Breast epithelium (tissue), 4 donors: ENCODE measurements around the gene SH3BP4. TPM values are rescaled to one million over a fixed set of nuclear protein-coding genes. Genes with fewer than 3 reads are reported as not detected.
A peak's percentile ranks its signal among the peaks of the same experiment; 100 is the strongest.

ENCODE experiments used
- DNase-seq, 2 donors: peaks; one replicate each; pipeline ENCODE4 v3.0.0-alpha.2; 2019; ENCODE audit warnings: low spot score in 2 of 2
- H3K27ac ChIP-seq, 2 donors: fragments of 200-600 bp; sonication (generic) in 1 of 2; one replicate each; pipeline ENCODE4 v1.5.1; 2016 to 2019; ENCODE audit warnings: mild to moderate bottlenecking in 1 of 2
- H3K27me3 ChIP-seq, 2 donors: fragments of 200-600 bp; sonication (generic) in 1 of 2; one replicate each; pipeline versions ENCODE4 v1.5.1 to v1.6.0; 2017 to 2019; ENCODE audit warnings: control low read depth in 1 of 2, mild to moderate bottlenecking in 1 of 2
- H3K36me3 ChIP-seq: fragments of 200-600 bp; one replicate; pipeline ENCODE4 v1.5.1; 2019
- H3K4me1 ChIP-seq, 2 donors: fragments of 200-600 bp; sonication (generic); one replicate each; pipeline ENCODE4 v1.5.1; 2016 to 2019; ENCODE audit warnings: control low read depth in 1 of 2
- H3K4me3 ChIP-seq, 3 donors: fragments of 200-600 bp; sonication (generic); 1 replicate in 2 of 3; 2 replicates in 1 of 3; pipeline ENCODE4 v1.5.1; 2016 to 2019; ENCODE audit warnings: mild to moderate bottlenecking in 3 of 3, moderate library complexity in 2 of 3
- H3K9me3 ChIP-seq, 2 donors: fragments of 200-600 bp; sonication (generic) in 1 of 2; one replicate each; pipeline ENCODE4 v1.5.1; 2016 to 2019; ENCODE audit warnings: control low read depth in 1 of 2
- CTCF ChIP-seq, 3 donors: fragments of 450-650 bp; IDR thresholded peaks; one replicate each; pipeline ENCODE4 v1.5.1; 2016 to 2017; ENCODE audit warnings: antibody characterized with exemption in 3 of 3, mild to moderate bottlenecking in 3 of 3, moderate library complexity in 3 of 3
- POLR2A ChIP-seq: fragments of 450-650 bp; IDR thresholded peaks from one replicate; pipeline ENCODE4 v1.6.1; 2016; ENCODE audit warnings: antibody characterized with exemption, mild to moderate bottlenecking, moderate library complexity
- POLR2AphosphoS5 ChIP-seq, 3 donors: sonication (generic); formaldehyde crosslinking; IDR thresholded peaks; one replicate each; pipeline ENCODE4 v1.6.1; 2017; ENCODE audit warnings: antibody characterized with exemption in 3 of 3
- intact Hi-C: fragments of 100-400 bp; cut with DNase I; formaldehyde crosslinking; loops from one replicate; pipeline ENCODE4 v1.15.1; 2023; ENCODE audit warnings: low total_unique reads
- total RNA-seq, 3 donors: library from RNA; depleted of rRNA; stranded (reverse); fragments of >200 nt; gene quantifications; one replicate each; pipeline ENCODE4 v1.1.0, GENCODE V29; 2016

SH3BP4 gene
- total RNA-seq, 3 donors from 2014 or later = 28.5 to 73.6 (median 44.2) TPM

GRCh38 chr2:235051436-235052260 is 99.8 kb downstream of the SH3BP4 start:
- intact Hi-C loops = no loop called here
- no peak overlapping the region for H3K4me3 ChIP-seq
- TF ChIP-seq CTCF (IDR thresholded peaks at IDR 0.05) (no peak), POLR2AphosphoS5 (IDR thresholded peaks at IDR 0.05) (no peak), POLR2A (no peak)
- no peaks in the 10 kb centered on the region for H3K9me3 ChIP-seq
- DNase-seq = peak in 1 of 2 donors; percentile 47
- H3K4me1 ChIP-seq = peaks cover 0 to 5% of the 10 kb centered on the region in 2 donors
- peak overlapping the region; percentile 46 to 90 for H3K27ac ChIP-seq
- no peaks in the 10 kb centered on the region for H3K27me3 ChIP-seq
- H3K36me3 ChIP-seq = no peaks in the 10 kb centered on the region

DNA sequence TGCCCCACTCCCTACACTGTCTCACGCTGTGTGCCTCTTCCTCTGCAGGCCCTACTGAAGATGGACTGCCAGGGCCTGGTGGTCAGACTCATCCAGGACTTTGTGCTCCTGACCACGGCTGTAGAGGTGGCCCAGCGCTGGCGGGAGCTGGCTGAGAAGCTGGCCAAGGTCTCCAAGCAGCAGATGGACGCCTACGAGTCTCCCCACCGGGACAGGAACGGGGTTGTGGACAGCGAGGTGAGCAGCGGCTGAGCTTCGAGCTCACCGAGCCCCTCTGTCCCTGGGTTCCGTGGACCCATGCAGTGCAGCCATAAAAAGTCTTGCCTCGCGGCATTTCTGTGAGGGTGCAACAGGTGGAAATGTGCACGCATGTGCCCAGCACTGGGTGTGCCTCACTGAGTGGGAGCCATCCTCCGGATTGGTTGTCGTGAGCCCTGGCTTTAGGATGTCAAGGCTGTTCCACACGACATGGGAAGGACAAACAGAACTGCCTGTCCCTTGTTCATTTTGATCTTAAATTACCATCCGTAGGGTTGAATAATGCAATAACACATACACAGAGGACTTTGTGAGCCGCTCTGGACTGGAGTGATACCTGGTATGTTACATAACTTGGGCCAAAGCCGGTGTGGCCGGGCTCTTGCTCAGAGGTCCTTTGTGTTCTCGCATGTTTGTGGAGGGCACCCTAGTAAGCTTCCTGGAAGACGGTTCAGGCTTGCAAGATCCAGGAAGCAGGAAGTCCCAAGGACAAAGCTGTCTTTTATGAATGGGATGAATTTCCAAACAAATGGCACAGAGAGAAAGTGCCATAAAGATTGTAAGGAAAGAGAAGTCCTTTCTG is 100.9 kb downstream of the SH3BP4 start:
- peak overlapping the region; percentile 29 to 90 for H3K27ac ChIP-seq
- no peaks in the 10 kb centered on the region for H3K27me3 ChIP-seq
- H3K4me3 ChIP-seq = no peak overlapping the region
- no peaks in the 10 kb centered on the region for H3K9me3 ChIP-seq
- peak; percentile 50 to 83 for DNase-seq
- TF ChIP-seq POLR2AphosphoS5 (IDR thresholded peaks at IDR 0.05) (peak in 1 of 3 donors; percentile 58), CTCF (IDR thresholded peaks at IDR 0.05) (no peak)
- H3K36me3 ChIP-seq = no peaks in the 10 kb centered on the region
- intact Hi-C loops = no loop called here
- peaks cover 0 to 5% of the 10 kb centered on the region in 2 donors for H3K4me1 ChIP-seq

GRCh38 chr2:235053651-235054050 is 101.8 kb downstream of the SH3BP4 start:
- H3K9me3 ChIP-seq = no peaks in the 10 kb centered on the region
- peak overlapping the region; percentile 17 to 90 for H3K27ac ChIP-seq
- intact Hi-C loops = loop anchor here (2.0 kb wide), 1 partner anchor 71 kb away; no protein-coding TSS in a partner anchor
- no peak for TF ChIP-seq POLR2A
- TF ChIP-seq POLR2AphosphoS5 (IDR thresholded peaks at IDR 0.05) = no peak
- no peak for TF ChIP-seq CTCF (IDR thresholded peaks at IDR 0.05)
- H3K4me1 ChIP-seq = peaks cover 0 to 5% of the 10 kb centered on the region in 2 donors
- H3K36me3 ChIP-seq = no peaks in the 10 kb centered on the region
- peak in 1 of 2 donors; percentile 46 for DNase-seq
- no peaks in the 10 kb centered on the region for H3K27me3 ChIP-seq
- H3K4me3 ChIP-seq = no peak overlapping the region

- no peak overlapping the region for H3K4me3 ChIP-seq
- H3K27me3 ChIP-seq = no peaks in the 10 kb centered on the region
- TF ChIP-seq POLR2AphosphoS5 (IDR thresholded peaks at IDR 0.05) = no peak
- TF ChIP-seq CTCF (IDR thresholded peaks at IDR 0.05) = no peak
- no peak for TF ChIP-seq POLR2A
- H3K27ac ChIP-seq = peak overlapping the region in 1 of 2 donors; percentile 90
- intact Hi-C loops = loop anchor here (2.0 kb wide), 1 partner anchor 72 kb away; no protein-coding TSS in a partner anchor
- no peak for DNase-seq
- H3K36me3 ChIP-seq = no peaks in the 10 kb centered on the region
- H3K4me1 ChIP-seq = peaks cover 0 to 5% of the 10 kb centered on the region in 2 donors
- no peaks in the 10 kb centered on the region for H3K9me3 ChIP-seq
These were observed 102.7 kb downstream of the SH3BP4 start for GRCh38 chr2:235054475-235054874.
